GM19397 (cell line): ENCODE results near the gene KRTAP23-1.

Experiments
- ATAC-seq: cut with Tn5 transposase; IDR thresholded peaks from one replicate; pipeline ENCODE4 v1.9.1; 2021; ENCODE audit warnings: mild to moderate bottlenecking, moderate library complexity; ENCODE audit not compliant: unreplicated experiment

Gene KRTAP23-1

DNA sequence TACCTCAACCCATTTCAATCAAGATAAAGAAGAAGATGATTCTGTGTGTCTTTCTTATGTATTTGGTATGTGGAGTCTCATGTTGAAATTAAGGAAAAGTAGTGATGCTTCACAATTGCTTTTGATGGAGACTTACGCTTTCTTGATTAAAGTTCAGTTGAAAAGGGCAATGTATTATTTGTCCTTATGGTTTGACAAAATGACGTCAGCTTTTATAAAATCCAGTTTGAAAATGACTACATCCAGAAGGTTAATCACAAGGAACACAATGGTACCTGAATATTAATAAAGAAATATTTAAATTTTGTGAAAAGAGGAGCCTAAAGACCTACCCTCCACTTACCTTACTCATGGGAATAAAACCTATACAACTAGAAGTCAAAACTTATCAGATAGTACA is 32.7 kb downstream of the KRTAP23-1 start:
- ATAC-seq, result no peak

DNA sequence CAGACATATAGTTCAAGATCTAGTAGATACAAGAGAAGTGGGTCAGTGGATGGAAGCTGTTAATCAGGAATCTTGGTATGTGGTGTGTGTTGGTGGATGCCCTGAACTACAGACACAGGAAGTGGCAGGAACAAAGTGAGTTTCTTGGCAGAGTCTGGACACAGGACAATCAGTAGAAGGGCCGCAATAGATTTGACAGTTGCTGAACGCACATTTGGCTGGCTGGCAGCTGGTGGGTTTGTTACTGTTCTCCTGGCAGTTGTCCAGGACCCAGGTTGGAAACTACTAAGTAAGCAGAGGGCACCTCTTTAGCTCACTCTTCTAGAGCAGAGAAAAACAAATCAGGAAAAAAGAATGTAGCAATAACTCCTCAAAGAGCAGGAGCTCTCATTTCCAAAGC is 41.5 kb downstream of the KRTAP23-1 start:
- ATAC-seq, result no peak

DNA sequence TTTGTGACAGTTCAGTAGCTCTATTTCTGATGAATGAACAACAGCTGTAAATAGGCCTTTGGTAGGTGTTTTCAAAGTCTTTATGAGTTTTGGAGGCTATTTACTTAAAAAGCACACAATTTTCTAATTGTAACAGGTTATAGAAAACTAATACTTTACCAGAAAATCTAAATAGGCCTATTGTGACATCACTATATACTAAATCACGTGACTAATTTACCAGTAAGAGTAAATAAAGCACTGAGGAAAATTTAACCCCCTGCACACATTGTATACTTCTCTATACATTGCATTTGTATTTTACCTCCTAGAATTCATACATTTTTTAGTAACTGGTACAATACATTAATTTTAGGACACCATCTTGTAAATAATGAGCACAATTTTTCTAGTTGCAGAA is 43.3 kb downstream of the KRTAP23-1 start:
- no peak for ATAC-seq
